ENCODE measurements around the gene KDM4B.

KDM4B gene

GRCh38 chr19:5120321-5120720 lies 151.4 kb downstream of the KDM4B start:
- FAIRE-seq (no peak), DNase-seq (ENCODE audit: low spot score) (no peak)

DNA sequence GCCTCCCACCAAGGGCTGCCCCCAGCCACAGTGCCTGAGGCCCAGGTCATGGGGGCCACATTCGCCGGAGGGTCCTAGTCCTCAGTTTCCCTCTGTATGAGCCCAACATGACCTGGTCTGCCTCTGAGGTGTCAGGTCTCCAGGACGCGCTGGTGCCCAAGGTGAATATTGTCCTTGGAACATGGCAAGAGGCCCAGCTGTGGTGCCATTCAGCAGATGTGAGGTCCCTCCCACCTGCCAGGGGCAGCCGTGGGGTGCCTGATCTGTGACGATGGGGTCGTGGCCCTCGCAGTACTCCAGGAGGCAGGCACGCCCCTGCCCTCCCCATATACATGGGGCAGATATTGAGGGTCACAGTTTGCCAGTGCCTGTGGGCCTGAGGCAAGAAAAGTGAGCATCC lies 151.9 kb downstream of the KDM4B start:
- DNase-seq (ENCODE audit: low spot score) = no peak
- FAIRE-seq = no peak

DNA sequence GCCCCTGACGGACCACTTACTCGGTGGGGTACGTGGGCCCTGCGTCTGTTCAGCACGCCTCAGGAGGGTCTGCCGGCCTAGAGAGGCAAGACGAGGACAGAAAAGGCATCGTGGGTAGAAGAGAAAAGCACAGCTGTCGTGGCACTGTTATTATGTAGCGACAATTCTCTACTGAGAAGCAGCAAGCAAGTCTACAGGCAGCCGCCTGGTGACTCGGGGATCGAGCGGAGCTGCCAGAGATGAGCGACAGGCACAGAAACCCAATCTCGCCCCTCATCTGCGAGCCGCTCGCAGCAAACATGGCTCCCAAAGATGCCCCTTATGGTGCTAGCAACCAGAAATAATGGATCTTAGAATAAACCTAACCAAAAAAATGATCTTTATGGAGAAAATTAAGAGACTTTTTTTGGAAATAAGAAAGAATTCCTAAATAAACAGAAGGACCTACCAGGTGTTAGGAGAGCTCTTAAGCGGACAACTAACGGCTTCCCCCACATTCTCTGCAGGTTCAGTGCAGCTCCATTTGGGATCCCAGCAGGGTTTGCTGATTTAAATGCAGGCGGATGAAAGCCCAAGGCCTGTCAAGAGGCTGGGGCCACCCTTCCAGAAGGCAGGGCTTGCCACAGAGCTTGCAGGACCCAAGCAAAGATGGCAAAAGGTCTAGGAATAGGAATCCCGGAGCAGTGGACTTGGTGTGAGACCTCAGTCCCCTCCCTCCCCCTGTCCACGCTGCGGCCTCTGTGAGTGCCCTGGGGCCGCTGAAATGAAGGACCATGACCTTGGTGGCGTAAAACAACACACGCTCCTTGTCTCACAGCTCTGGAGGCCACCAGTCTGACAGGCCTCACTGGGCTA lies 152.6 kb downstream of the KDM4B start:
- FAIRE-seq (no peak), DNase-seq (ENCODE audit: low spot score) (no peak)

GRCh38 chr19:5122121-5122400 lies 153.1 kb downstream of the KDM4B start:
- DNase-seq (ENCODE audit: low spot score) (no peak), FAIRE-seq (no peak)

GRCh38 chr19:5122671-5123409 lies 153.9 kb downstream of the KDM4B start:
- DNase-seq (ENCODE audit: low spot score) (no peak), FAIRE-seq (no peak)

DNA sequence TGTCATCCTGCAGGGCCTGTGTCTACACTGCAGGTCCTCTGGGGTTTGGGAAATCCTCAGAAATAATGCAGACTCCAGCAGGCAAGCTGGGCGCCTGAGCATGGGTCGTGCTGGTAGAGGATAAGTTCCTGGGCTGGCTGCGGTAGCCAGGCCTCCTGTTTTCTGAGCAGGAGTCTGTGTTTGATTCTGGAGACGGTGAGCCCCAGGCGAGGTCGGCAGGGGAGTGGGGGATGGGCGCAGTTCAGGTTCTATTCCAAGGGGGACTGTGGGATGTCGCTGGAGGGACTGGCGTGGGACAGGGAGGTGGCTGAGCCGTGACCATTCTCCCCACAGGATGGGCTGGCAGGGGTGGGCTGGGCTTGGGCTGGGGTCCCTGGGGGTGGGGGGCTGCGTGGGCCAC lies 154.7 kb downstream of the KDM4B start:
- FAIRE-seq = no peak

DNA sequence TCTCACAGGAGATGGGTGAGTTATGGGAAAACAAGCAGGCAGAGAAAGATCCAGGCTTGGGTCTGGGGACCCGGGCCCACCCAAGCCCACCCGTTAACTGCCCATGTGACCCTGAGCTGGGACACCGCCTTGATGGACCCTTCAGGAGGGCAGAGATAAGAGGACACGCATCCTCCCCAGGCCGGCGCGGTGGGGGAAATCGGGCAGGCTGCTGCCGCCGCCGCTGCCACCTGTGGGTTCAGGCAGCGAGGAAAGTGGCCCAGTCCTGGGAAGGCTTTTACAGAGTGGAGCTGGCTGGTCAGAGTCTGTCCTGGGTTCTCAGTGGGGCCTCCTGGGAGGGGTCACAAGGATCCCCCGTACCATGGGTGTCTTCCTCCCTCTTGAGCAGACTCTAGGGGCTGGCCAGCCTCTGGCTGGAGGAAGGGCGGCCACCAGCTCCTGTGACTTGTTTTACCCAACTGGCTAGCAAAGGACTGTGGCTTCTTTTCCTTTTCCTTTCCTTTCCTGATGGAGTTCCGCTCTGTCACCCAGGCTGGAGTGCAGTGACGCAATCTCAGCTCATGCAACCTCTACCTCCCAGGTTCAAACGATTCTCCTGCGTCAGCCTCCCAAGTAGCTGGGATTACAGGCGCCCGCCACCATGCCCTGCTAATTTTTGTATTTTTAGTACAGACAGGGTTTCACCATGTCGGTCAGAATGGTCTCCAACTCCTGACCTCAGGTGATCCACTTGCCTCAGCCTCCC lies 155.4 kb downstream of the KDM4B start:
- no peak for DNase-seq (ENCODE audit: low spot score)
- FAIRE-seq = no peak

More for the DNA sequence above, 154.7 kb downstream of the KDM4B start:
- DNase-seq (ENCODE audit: low spot score) = no peak

GRCh38 chr19:5125376-5125775 lies 156.5 kb downstream of the KDM4B start:
- FAIRE-seq (no peak), DNase-seq (ENCODE audit: low spot score) (no peak)

- FAIRE-seq (no peak), DNase-seq (ENCODE audit: low spot score) (no peak)
These were observed 157.0 kb downstream of the KDM4B start for GRCh38 chr19:5125797-5126497.

GRCh38 chr19:5126498-5127223 lies 157.7 kb downstream of the KDM4B start:
- DNase-seq (ENCODE audit: low spot score) (no peak), FAIRE-seq (no peak)

DNA sequence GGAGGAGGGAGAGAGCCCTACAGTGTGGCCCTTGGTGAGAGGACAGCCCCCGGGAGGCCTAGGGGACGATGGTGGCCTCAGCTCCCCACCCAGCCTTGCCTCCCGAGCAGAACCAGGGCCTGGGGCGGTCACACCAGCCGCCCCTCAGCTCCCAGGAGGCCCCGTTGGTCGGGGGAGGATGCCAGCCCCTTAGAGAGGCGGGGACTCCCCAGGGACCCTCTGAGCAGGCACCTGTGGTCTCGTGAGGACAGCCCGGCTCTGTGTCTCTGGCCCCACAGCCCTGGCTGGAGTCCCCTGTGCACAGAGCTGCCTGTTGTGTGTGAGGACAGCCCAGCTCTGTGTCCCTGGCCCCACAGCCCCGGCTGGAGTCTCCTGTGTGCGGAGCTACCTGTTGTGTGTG lies 158.8 kb downstream of the KDM4B start:
- DNase-seq (ENCODE audit: low spot score) (no peak), FAIRE-seq (no peak)

DNA sequence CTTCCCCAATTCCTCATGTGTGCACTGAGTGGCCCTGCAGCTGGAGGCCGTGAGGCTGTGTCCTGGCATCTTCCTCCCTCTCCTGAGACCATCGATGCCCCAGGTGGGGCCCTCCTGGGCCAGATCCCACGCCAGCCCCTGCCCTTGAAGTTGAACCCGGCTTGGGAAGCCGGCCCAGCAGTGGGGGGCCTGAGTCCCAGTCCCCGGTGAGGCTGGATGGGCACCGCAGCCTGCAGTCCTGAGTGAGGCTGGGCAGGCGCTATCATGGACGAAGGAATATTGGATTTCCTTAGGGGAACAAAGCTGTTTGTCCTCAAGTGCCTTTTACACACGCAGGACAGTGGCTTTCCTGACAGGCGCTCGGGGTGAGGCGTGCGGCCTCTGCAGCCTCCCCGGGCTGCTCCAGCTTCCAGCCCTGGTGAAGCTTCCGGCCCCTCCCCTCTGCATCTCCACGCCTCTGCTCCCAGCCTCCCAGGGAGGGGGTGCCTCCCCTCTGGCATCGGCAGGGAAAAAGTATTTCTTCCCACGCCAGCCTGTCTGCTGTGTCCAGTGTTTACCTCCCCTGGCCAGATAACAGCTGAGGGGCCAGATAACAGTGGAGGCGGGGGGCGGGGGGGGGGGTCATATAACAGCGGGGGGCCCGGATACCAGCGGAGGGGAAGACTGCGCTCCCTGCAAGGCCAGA lies 159.5 kb downstream of the KDM4B start:
- FAIRE-seq (no peak), DNase-seq (ENCODE audit: low spot score) (no peak)

- no peak for FAIRE-seq
- no peak for DNase-seq (ENCODE audit: low spot score)
These were observed 160.1 kb downstream of the KDM4B start for GRCh38 chr19:5128936-5129389.

DNA sequence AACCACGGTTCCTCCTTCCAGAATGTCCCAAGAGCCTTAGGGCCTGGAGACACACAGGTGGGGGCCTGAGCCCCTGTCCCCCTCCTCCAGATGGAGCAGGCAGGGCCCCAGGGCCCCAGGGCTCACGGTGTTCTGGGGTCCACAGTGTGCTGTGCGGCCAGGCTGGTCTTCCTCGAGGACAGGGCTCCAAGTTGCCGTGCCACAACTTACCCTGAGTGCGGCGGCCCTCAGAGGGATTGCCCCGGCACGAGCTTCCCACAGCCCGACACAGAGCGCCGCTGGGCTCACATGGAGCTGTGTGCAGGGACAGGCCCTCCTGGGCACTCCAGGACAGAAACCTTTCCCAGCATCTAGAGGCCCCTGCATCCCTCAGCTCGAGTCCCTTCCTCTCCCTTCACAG lies 160.8 kb downstream of the KDM4B start:
- no peak for DNase-seq (ENCODE audit: low spot score)
- no peak for FAIRE-seq

DNA sequence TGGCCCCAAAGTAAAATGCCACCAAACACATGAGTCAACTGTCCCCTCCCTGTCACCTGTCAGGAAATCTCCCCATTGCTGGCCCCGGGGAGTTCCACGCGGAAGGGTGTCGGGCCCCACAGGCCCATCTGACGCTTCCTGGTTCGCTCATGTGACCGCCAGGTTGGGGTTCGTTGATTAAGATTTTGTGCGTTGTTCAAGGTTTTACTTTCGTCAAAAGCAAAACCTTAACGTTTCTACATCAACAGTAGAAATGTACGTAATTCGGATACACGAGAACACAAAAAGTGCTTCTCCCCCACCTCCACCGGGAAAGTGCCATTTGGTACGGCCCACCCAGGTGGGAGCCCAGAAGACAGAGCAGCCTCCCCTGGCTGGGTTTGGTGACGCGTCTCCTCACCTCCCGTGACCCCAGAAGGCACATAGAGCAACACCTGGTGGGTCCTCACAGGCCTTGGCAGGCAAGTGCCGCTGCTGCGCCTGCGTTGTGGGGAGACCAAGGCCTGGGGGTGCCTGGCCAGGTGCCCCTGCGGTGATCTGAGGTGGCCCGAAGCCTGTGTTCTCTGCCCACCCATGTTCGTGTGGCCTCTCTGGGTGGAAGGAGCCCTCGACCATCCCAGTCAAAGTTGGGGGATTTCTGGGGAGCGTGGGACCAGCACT lies 161.6 kb downstream of the KDM4B start:
- FAIRE-seq (no peak), DNase-seq (ENCODE audit: low spot score) (no peak)

GRCh38 chr19:5131031-5131505 lies 162.2 kb downstream of the KDM4B start:
- FAIRE-seq = no peak

DNA sequence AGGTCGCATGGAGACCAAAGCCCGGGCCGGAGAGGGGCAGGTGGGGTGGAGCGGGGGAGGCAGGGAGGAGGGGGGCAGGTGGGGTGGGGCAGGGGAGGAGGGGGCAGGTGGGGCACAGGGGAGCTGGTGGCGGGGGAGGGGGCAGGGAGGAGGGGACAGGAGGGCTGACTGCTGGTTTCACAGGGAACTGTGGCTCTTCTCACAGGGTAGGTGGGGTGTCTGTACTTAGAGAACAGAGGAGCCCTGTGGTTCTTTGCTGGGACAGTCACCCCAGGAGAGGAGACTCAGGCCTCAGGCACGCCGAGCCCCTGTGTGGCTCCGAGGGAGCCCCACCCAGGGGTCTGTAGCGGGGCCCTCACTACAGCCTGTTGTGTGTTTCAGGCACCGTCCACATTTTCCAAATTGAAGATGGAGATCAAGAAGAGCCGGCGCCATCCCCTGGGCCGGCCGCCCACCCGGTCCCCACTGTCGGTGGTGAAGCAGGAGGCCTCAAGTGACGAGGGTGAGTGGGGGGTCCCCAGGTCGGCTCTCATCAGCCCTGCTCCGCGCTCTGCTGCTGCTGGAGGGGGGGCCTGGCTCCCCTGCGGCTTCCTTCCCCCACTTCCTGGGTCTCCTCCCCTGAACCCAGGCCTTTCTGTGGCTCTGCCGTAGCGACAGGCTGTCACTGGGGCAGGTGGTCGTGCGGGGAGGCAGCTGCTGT lies 162.7 kb downstream of the KDM4B start:
- FAIRE-seq (no peak), DNase-seq (ENCODE audit: low spot score) (no peak)

More at GRCh38 chr19:5131031-5131505, 162.2 kb downstream of the KDM4B start:
- DNase-seq (ENCODE audit: low spot score) = no peak

GRCh38 chr19:5132206-5132560 lies 163.3 kb downstream of the KDM4B start:
- no peak for FAIRE-seq
- DNase-seq (ENCODE audit: low spot score) = no peak
